Measurements from ENCODE around the gene CCR1. TPM values are rescaled to one million over a fixed set of nuclear protein-coding genes. Genes with fewer than 3 reads are reported as not detected.

Gene CCR1
- total RNA-seq, 1 experiment from 2014 or later, result 0.10 TPM

GRCh38 chr3:46239952-46240351 is 31.8 kb upstream of the CCR1 start (continued):
- no peak for TF ChIP-seq MAX (IDR thresholded peaks at IDR 0.05)
- TF ChIP-seq SRF (IDR thresholded peaks at IDR 0.05; ENCODE audit: low read depth), result no peak
- no peak for TF ChIP-seq ELF1 (IDR thresholded peaks at IDR 0.05; ENCODE audit: borderline replicate concordance, low read depth)
- TF ChIP-seq ZFX (IDR thresholded peaks at IDR 0.05), result no peak

- Histone ChIP-seq H3K4me2 (ENCODE audit: low read length) (no peak overlapping the region), H3K27me3 (ENCODE audit: insufficient read depth, low read length) (peaks cover 32% of the 10 kb centered on the region; the same call in 1 of the 2 replicates), H4K20me1 (ENCODE audit: insufficient read depth) (no peaks in the 10 kb centered on the region), H3K9me2 (ENCODE audit: insufficient read depth) (no peaks in the 10 kb centered on the region), H3K36me3 (ENCODE audit: control insufficient read depth in 1 of 2, insufficient read depth in 2 of 2, low read length in 2 of 2) (no peaks in the 10 kb centered on the region), H3K27ac (ENCODE audit: low read depth, low read length) (no peak overlapping the region), H3K9ac (ENCODE audit: low read length) (no peak overlapping the region), H3K79me2 (ENCODE audit: insufficient read depth, low read length) (no peaks in the 10 kb centered on the region), H2AFZ (ENCODE audit: low read depth, low read length, poor library complexity, severe bottlenecking) (no peak overlapping the region), H3K4me3 (replicated peaks in 1 of 2; ENCODE audit: low read depth in 1 of 2, low read length in 2 of 2) (no peak overlapping the region), H3K9me3 (ENCODE audit: control insufficient read depth in 1 of 2, insufficient read depth in 1 of 2, low read depth in 1 of 2, low read length in 2 of 2) (no peaks in the 10 kb centered on the region), H3K4me1 (ENCODE audit: control insufficient read depth in 1 of 2, insufficient read depth in 2 of 2, low read length in 2 of 2) (no peaks in the 10 kb centered on the region)
- TF ChIP-seq EGR1 (IDR thresholded peaks at IDR 0.05; ENCODE audit: low read depth) (no peak), FOSL1 (IDR thresholded peaks at IDR 0.05; ENCODE audit: low read depth) (no peak), CBX3 (IDR thresholded peaks at IDR 0.05; ENCODE audit: low read depth) (no peak), YY1 (IDR thresholded peaks at IDR 0.05; ENCODE audit: extremely low read depth, insufficient replicate concordance, low read depth, low read length) (no peak), MAX (IDR thresholded peaks at IDR 0.05) (no peak), SRF (IDR thresholded peaks at IDR 0.05; ENCODE audit: low read depth) (no peak)
- intact Hi-C loops (cut with micrococcal nuclease), result no loop called here
- ATAC-seq (no peak), DNase-seq (ENCODE audit: low read depth, low spot score) (no peak)
- BruUV-seq (replicated peaks), result no TSS peak
- POLR2A ChIA-PET, result no interaction called here
- CTCF ChIA-PET, result no interaction called here
- RAD21 ChIA-PET (ENCODE audit: low non-redundant PET in 1 of 2, low total read pairs in 2 of 2, uncharacterized antibody in 2 of 2, unreplicated experiment in 2 of 2), result no interaction called here
These were observed 31.3 kb upstream of the CCR1 start for GRCh38 chr3:46239301-46239938.

DNA sequence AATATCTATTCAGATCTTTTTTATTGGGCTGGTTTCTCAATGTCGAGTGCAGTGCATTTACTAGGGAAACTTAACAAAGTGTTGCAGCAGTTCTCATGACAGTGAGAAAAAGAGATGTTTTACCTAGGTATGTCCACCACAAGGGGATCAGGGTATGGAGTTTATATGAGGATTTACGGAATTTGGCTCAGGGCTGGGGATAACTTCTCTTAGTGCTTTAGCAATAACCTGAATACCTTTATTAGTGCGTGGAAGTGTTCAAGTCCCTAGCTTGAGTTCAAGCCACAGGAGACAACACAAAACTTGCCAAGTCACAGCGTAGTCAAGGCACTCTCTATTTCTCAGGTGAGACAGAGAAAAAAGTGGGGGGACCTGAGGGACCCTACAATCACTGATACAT is 30.3 kb upstream of the CCR1 start:
- ChIA-PET CTCF (no interaction called here), RAD21 (ENCODE audit: low non-redundant PET in 1 of 2, low total read pairs in 2 of 2, uncharacterized antibody in 2 of 2, unreplicated experiment in 2 of 2) (no interaction called here), POLR2A (no interaction called here)
- no peak overlapping the region for H2AFZ ChIP-seq (ENCODE audit: low read depth, low read length, poor library complexity, severe bottlenecking)
- H3K27me3 ChIP-seq (ENCODE audit: insufficient read depth, low read length), result peaks cover 32% of the 10 kb centered on the region; the same call in 1 of the 2 replicates
- ATAC-seq, result no peak
- H3K4me2 ChIP-seq (ENCODE audit: low read length), result no peak overlapping the region
- no peaks in the 10 kb centered on the region for H3K9me3 ChIP-seq (ENCODE audit: control insufficient read depth in 1 of 2, insufficient read depth in 1 of 2, low read depth in 1 of 2, low read length in 2 of 2)
- H3K4me3 ChIP-seq (replicated peaks in 1 of 2; ENCODE audit: low read depth in 1 of 2, low read length in 2 of 2), result no peak overlapping the region
- intact Hi-C loops (cut with micrococcal nuclease), result no loop called here
- H3K27ac ChIP-seq (ENCODE audit: low read depth, low read length), result no peak overlapping the region
- H3K79me2 ChIP-seq (ENCODE audit: insufficient read depth, low read length), result no peaks in the 10 kb centered on the region
- no TSS peak for BruUV-seq (replicated peaks)
- H4K20me1 ChIP-seq (ENCODE audit: insufficient read depth), result no peaks in the 10 kb centered on the region
- H3K9me2 ChIP-seq (ENCODE audit: insufficient read depth), result no peaks in the 10 kb centered on the region
- no peaks in the 10 kb centered on the region for H3K4me1 ChIP-seq (ENCODE audit: control insufficient read depth in 1 of 2, insufficient read depth in 2 of 2, low read length in 2 of 2)
- DNase-seq (ENCODE audit: low read depth, low spot score), result no peak
- no peak overlapping the region for H3K9ac ChIP-seq (ENCODE audit: low read length)
- no peaks in the 10 kb centered on the region for H3K36me3 ChIP-seq (ENCODE audit: control insufficient read depth in 1 of 2, insufficient read depth in 2 of 2, low read length in 2 of 2)
- TF ChIP-seq POLR2AphosphoS5 (IDR thresholded peaks at IDR 0.05; ENCODE audit: low read depth, low read length), result no peak
- no peak for TF ChIP-seq ZNF274 (IDR thresholded peaks at IDR 0.05; ENCODE audit: low read depth, low read length)
- TF ChIP-seq EGR1 (IDR thresholded peaks at IDR 0.05; ENCODE audit: low read depth), result no peak
- no peak for TF ChIP-seq EZH2phosphoT487 (IDR thresholded peaks at IDR 0.05; ENCODE audit: borderline replicate concordance)
- no peak for TF ChIP-seq YY1 (IDR thresholded peaks at IDR 0.05; ENCODE audit: extremely low read depth, insufficient replicate concordance, low read depth, low read length)
- TF ChIP-seq SRF (IDR thresholded peaks at IDR 0.05; ENCODE audit: low read depth), result no peak
- TF ChIP-seq JUND (IDR thresholded peaks at IDR 0.05), result no peak
- TF ChIP-seq FOSL1 (IDR thresholded peaks at IDR 0.05; ENCODE audit: low read depth), result no peak
- TF ChIP-seq, protein P1, sequence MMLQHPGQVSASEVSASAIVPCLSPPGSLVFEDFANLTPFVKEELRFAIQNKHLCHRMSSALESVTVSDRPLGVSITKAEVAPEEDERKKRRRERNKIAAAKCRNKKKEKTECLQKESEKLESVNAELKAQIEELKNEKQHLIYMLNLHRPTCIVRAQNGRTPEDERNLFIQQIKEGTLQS (IDR thresholded peaks at IDR 0.05), result no peak
- TF ChIP-seq MAX (IDR thresholded peaks at IDR 0.05), result no peak
- TF ChIP-seq, protein P2, sequence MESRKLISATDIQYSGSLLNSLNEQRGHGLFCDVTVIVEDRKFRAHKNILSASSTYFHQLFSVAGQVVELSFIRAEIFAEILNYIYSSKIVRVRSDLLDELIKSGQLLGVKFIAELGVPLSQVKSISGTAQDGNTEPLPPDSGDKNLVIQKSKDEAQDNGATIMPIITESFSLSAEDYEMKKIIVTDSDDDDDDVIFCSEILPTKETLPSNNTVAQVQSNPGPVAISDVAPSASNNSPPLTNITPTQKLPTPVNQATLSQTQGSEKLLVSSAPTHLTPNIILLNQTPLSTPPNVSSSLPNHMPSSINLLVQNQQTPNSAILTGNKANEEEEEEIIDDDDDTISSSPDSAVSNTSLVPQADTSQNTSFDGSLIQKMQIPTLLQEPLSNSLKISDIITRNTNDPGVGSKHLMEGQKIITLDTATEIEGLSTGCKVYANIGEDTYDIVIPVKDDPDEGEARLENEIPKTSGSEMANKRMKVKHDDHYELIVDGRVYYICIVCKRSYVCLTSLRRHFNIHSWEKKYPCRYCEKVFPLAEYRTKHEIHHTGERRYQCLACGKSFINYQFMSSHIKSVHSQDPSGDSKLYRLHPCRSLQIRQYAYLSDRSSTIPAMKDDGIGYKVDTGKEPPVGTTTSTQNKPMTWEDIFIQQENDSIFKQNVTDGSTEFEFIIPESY (IDR thresholded peaks at IDR 0.05; ENCODE audit: extremely low read depth, insufficient replicate concordance, low read length), result no peak

All from HCT116 (cell line).